ENCODE data around the gene COBL.

COBL gene

GRCh38 chr7:51260516-51260915 is 56.1 kb downstream of the COBL start:
- in situ Hi-C loops (cut with MboI; ENCODE audit: low pct_unique_long_range_greater_than_20kb, low sequenced_read_pairs, unreplicated experiment), result no loop called here
- DNase-seq (ENCODE audit: low spot score), result no peak
- TF ChIP-seq CTCF (IDR thresholded peaks at IDR 0.05; ENCODE audit: extremely low read depth, insufficient read depth, missing control alignments), result no peak

- DNase-seq (ENCODE audit: low spot score), result no peak
- in situ Hi-C loops (cut with MboI; ENCODE audit: low pct_unique_long_range_greater_than_20kb, low sequenced_read_pairs, unreplicated experiment), result no loop called here
- TF ChIP-seq CTCF (IDR thresholded peaks at IDR 0.05; ENCODE audit: extremely low read depth, insufficient read depth, missing control alignments), result no peak
Measured at GRCh38 chr7:51259766-51260165, 56.8 kb downstream of the COBL start.

GRCh38 chr7:51256916-51257315 is 59.7 kb downstream of the COBL start:
- no peak for DNase-seq (ENCODE audit: low spot score)
- no peak for TF ChIP-seq CTCF (IDR thresholded peaks at IDR 0.05; ENCODE audit: extremely low read depth, insufficient read depth, missing control alignments)
- in situ Hi-C loops (cut with MboI; ENCODE audit: low pct_unique_long_range_greater_than_20kb, low sequenced_read_pairs, unreplicated experiment), result no loop called here

GRCh38 chr7:51256209-51256781 is 60.3 kb downstream of the COBL start:
- DNase-seq (ENCODE audit: low spot score), result no peak
- no peak for TF ChIP-seq CTCF (IDR thresholded peaks at IDR 0.05; ENCODE audit: extremely low read depth, insufficient read depth, missing control alignments)
- in situ Hi-C loops (cut with MboI; ENCODE audit: low pct_unique_long_range_greater_than_20kb, low sequenced_read_pairs, unreplicated experiment), result no loop called here

- no peak for DNase-seq (ENCODE audit: low spot score)
- TF ChIP-seq CTCF (IDR thresholded peaks at IDR 0.05; ENCODE audit: extremely low read depth, insufficient read depth, missing control alignments), result no peak
- in situ Hi-C loops (cut with MboI; ENCODE audit: low pct_unique_long_range_greater_than_20kb, low sequenced_read_pairs, unreplicated experiment), result no loop called here
Measured at GRCh38 chr7:51255536-51256208, 60.9 kb downstream of the COBL start.

GRCh38 chr7:51255036-51255435 is 61.6 kb downstream of the COBL start:
- DNase-seq (ENCODE audit: low spot score), result no peak
- TF ChIP-seq CTCF (IDR thresholded peaks at IDR 0.05; ENCODE audit: extremely low read depth, insufficient read depth, missing control alignments), result no peak
- in situ Hi-C loops (cut with MboI; ENCODE audit: low pct_unique_long_range_greater_than_20kb, low sequenced_read_pairs, unreplicated experiment), result no loop called here
